K562 (cell line): ENCODE results near the gene C3orf52. TPM values are rescaled to one million over a fixed set of nuclear protein-coding genes. Genes with fewer than 3 reads are reported as not detected.

Experiments used
- ATAC-seq: fragments of 200-7000 bp; cut with Tn5 transposase; 3 replicates; pipeline ENCODE4 v1.9.1; 2020; ENCODE audit warnings: moderate library complexity
- BruUV-seq: library from RNA; stranded (reverse); fragments of 400-500 nt; replicated peaks from 2 replicates; lab custom pipeline; 2021; lab: Mats Ljungman, UMichigan
- CTCF ChIA-PET: fragments of 300-600 bp; formaldehyde crosslinking; extraction: SDS; loops from one replicate; lab custom pipeline; 2021; ENCODE audit warnings: low intra/inter-chr PET ratio; lab: Yijun Ruan, JAX
- POLR2A ChIA-PET: fragments of 300-600, 350-650 bp; sonication (Branson Sonifier 250); formaldehyde crosslinking; extraction: SDS; loops from one replicate; lab custom pipeline; 2021; ENCODE audit warnings: antibody characterized with exemption, inconsistent platforms; lab: Yijun Ruan, JAX
- DNase-seq, 4 experiments: peaks; one replicate each; pipeline versions ENCODE4 v3.0.0 to v3.0.0-alpha.2; 2011 to 2018; ENCODE audit warnings: low spot score in 3 of 4, mixed read lengths in 3 of 4; ENCODE audit errors: extremely low read depth in 1 of 4
- FAIRE-seq: peaks from 2 replicates; lab custom pipeline; 2011; peaks lifted over from hg19 to GRCh38; lab: Jason Lieb, UNC
- H2AFZ ChIP-seq: 2 replicates; pipeline ENCODE4 v1.6.0; 2011; ENCODE audit warnings: low read depth, low read length, control low read depth, inconsistent platforms
- H3K27ac ChIP-seq: fragments of 200-600 bp; 3 replicates; pipeline ENCODE4 v1.8.0; 2011; ENCODE audit warnings: low read depth, mild to moderate bottlenecking, control low read depth, inconsistent platforms, low read length, moderate library complexity, mixed read lengths; ENCODE audit errors: extremely low read depth
- H3K27me3 ChIP-seq, 2 experiments: fragments of 300-600 bp in 1 of 2; 2 replicates in 1 of 2; 3 replicates in 1 of 2; pipeline versions ENCODE4 v1.6.0 to v1.8.0; 2011; ENCODE audit warnings: inconsistent platforms in 2 of 2, low read length in 2 of 2, mild to moderate bottlenecking in 1 of 2, mixed read lengths in 1 of 2, moderate library complexity in 1 of 2; ENCODE audit not compliant: control insufficient read depth in 2 of 2, insufficient read depth in 2 of 2
- H3K36me3 ChIP-seq: fragments of 300-600 bp; 3 replicates; pipeline ENCODE4 v1.8.0; 2011; ENCODE audit warnings: mild to moderate bottlenecking, low read length, inconsistent platforms; ENCODE audit not compliant: control insufficient read depth, insufficient read depth
- H3K4me1 ChIP-seq, 2 experiments: fragments of 200-600 bp in 1 of 2; replicated peaks in 1 of 2; 2 replicates in 1 of 2; 3 replicates in 1 of 2; pipeline versions ENCODE4 v1.5.1 to v1.8.0; 2011; ENCODE audit warnings: inconsistent platforms in 2 of 2, low read length in 2 of 2, mild to moderate bottlenecking in 1 of 2, mixed read lengths in 1 of 2, moderate library complexity in 1 of 2; ENCODE audit not compliant: control insufficient read depth in 2 of 2, insufficient read depth in 2 of 2
- H3K4me2 ChIP-seq: 2 replicates; pipeline ENCODE4 v1.6.1; 2011; ENCODE audit warnings: low read length, control low read depth, inconsistent platforms, mixed read lengths; ENCODE audit not compliant: insufficient read depth
- H3K4me3 ChIP-seq: fragments of 200-600 bp; sonication (generic), shearing (Covaris generic); 2 replicates; pipeline ENCODE4 v1.5.1; 2016; ENCODE audit warnings: control low read depth, inconsistent platforms
- H3K79me2 ChIP-seq: fragments of 200-600 bp; 3 replicates; pipeline ENCODE4 v1.8.0; 2011; ENCODE audit warnings: low read length, inconsistent platforms; ENCODE audit not compliant: control insufficient read depth, insufficient read depth
- H3K9ac ChIP-seq, 2 experiments: 2 replicates each; pipeline versions ENCODE4 v1.6.0 to v1.6.1; 2011; ENCODE audit warnings: low read depth in 2 of 2, low read length in 2 of 2, control low read depth in 1 of 2, inconsistent platforms in 1 of 2, mild to moderate bottlenecking in 1 of 2, mixed read lengths in 1 of 2; ENCODE audit not compliant: insufficient read depth in 1 of 2
- H3K9me1 ChIP-seq: one replicate; pipeline ENCODE4 v1.6.0; 2011; ENCODE audit warnings: inconsistent platforms, mild to moderate bottlenecking, low read length, moderate library complexity; ENCODE audit not compliant: control insufficient read depth, insufficient read depth
- H3K9me3 ChIP-seq: replicated peaks from 2 replicates; pipeline ENCODE4 v1.5.1; 2011; ENCODE audit warnings: low read depth, low read length, inconsistent platforms; ENCODE audit not compliant: control insufficient read depth, insufficient read depth
- H4K20me1 ChIP-seq: replicated peaks from 2 replicates; pipeline ENCODE4 v1.6.1; 2011; ENCODE audit warnings: low read length, inconsistent platforms, mixed read lengths; ENCODE audit not compliant: control insufficient read depth, insufficient read depth
- BHLHE40 ChIP-seq: IDR thresholded peaks from 2 replicates; pipeline ENCODE4 v1.6.1; 2011; ENCODE audit warnings: low read length, improper control_type of control experiment
- HNRNPUL1 ChIP-seq: fragments of 200-400 bp; formaldehyde crosslinking; IDR thresholded peaks from 2 replicates; pipeline ENCODE4 v1.6.1; 2017; ENCODE audit warnings: low read length
- LCOR ChIP-seq: sonication (generic); formaldehyde crosslinking; IDR thresholded peaks from 2 replicates; pipeline ENCODE4 v1.8.0; 2022; ENCODE audit warnings: mild to moderate bottlenecking, missing genetic modification reagents
- POLR2AphosphoS5 ChIP-seq: IDR thresholded peaks from 2 replicates; pipeline ENCODE4 v1.6.1; 2011; ENCODE audit warnings: mild to moderate bottlenecking, low read depth, low read length, moderate library complexity; ENCODE audit not compliant: control insufficient read depth, insufficient read depth
- POLR3A ChIP-seq: IDR thresholded peaks from 2 replicates; pipeline ENCODE4 v1.6.1; 2011; ENCODE audit warnings: borderline replicate concordance, mild to moderate bottlenecking, moderate library complexity; ENCODE audit not compliant: insufficient read length, insufficient read depth; ENCODE audit errors: extremely low read depth
- SMAD3 ChIP-seq: fragments of 450-650 bp; formaldehyde crosslinking; conservative IDR thresholded peaks from 2 replicates; pipeline ENCODE4 v1.4.0; 2020; ENCODE audit warnings: mild to moderate bottlenecking
- SP1 ChIP-seq: sonication (generic); formaldehyde crosslinking; IDR thresholded peaks from 2 replicates; pipeline ENCODE4 v1.8.1; 2022; ENCODE audit warnings: mild to moderate bottlenecking, missing genetic modification reagents
- TCF7 ChIP-seq: sonication (generic); IDR thresholded peaks from 2 replicates; pipeline ENCODE4 v1.6.1; 2016; ENCODE audit warnings: antibody characterized with exemption, borderline replicate concordance
- ZNF165 ChIP-seq: fragments of 250-450 bp; sonication (Bioruptor Pico); IDR thresholded peaks from 2 replicates; pipeline ENCODE4 v1.4.0; 2020; ENCODE audit warnings: borderline replicate concordance
- WGBS: fragments of 100-300 bp; shearing (Covaris generic); methylation state at CpG from one replicate; pipeline ENCODE4 v1.1.6; 2016; ENCODE audit warnings: low coverage, mixed read lengths; ENCODE audit not compliant: insufficient coverage; ENCODE audit errors: missing lambda C conversion rate; 5-methylcytosine and 5-hydroxymethylcytosine counted together
- in situ Hi-C: fragments of 300-500 bp; cut with MboI; formaldehyde crosslinking; loops from 4 replicates; pipeline ENCODE4 v1.15.0; 2018; ENCODE audit warnings: inconsistent platforms, mixed read lengths
- intact Hi-C: fragments of 100-400 bp; cut with micrococcal nuclease; formaldehyde crosslinking; loops from 2 replicates; pipeline ENCODE4 v1.14.2; 2022
- polyA plus RNA-seq, 8 experiments: library from polyadenylated mRNA; depleted of rRNA in 4 of 8; stranded (reverse) in 5 of 8; unstranded in 3 of 8; fragments of >200 nt; fragmentation: Nextera tagmentation in 2 of 8; fragmentation: Illumina TruSeq in 1 of 8; extraction: Ambion mirVana in 2 of 8; extraction: Trizol in 1 of 8; gene quantifications; 2 replicates each; pipeline versions ENCODE4 v1.2.1 to v1.2.3, GENCODE V29; 2011 to 2014; ENCODE audit warnings: inconsistent platforms in 1 of 8, missing spikeins in 1 of 8
- total RNA-seq, 7 experiments: library from RNA; depleted of rRNA in 6 of 7; stranded (reverse); fragments of >200 nt in 6 of 7; fragmentation: Illumina TruSeq in 2 of 7; extraction: Trizol in 2 of 7; gene quantifications; 2 replicates each; pipeline versions ENCODE4 v1.2.1 to v1.2.3, GENCODE V29; 2011 to 2021; ENCODE audit warnings: low replicate concordance in 1 of 7
- TF ChIP-seq, protein P1 (sequence below): fragments of 200-400 bp; formaldehyde crosslinking; IDR thresholded peaks from 2 replicates; pipeline ENCODE4 v1.6.1; 2017; ENCODE audit warnings: mild to moderate bottlenecking, low read depth, low read length, moderate library complexity
- TF ChIP-seq, protein P2 (sequence below), 2 experiments: fragments of 450-650 bp; IDR thresholded peaks; 2 replicates each; pipeline ENCODE4 v1.6.1; 2018; ENCODE audit warnings: mild to moderate bottlenecking in 2 of 2, low read depth in 1 of 2; ENCODE audit not compliant: partially characterized antibody in 2 of 2

Gene C3orf52
- total and polyA plus RNA-seq, 9 of the 15 experiments (the other 6 are each of a cell fraction or from before 2014, with no cell fraction given) = 2.8 to 6.1 (median 3.8) TPM

- TF ChIP-seq, protein P1, sequence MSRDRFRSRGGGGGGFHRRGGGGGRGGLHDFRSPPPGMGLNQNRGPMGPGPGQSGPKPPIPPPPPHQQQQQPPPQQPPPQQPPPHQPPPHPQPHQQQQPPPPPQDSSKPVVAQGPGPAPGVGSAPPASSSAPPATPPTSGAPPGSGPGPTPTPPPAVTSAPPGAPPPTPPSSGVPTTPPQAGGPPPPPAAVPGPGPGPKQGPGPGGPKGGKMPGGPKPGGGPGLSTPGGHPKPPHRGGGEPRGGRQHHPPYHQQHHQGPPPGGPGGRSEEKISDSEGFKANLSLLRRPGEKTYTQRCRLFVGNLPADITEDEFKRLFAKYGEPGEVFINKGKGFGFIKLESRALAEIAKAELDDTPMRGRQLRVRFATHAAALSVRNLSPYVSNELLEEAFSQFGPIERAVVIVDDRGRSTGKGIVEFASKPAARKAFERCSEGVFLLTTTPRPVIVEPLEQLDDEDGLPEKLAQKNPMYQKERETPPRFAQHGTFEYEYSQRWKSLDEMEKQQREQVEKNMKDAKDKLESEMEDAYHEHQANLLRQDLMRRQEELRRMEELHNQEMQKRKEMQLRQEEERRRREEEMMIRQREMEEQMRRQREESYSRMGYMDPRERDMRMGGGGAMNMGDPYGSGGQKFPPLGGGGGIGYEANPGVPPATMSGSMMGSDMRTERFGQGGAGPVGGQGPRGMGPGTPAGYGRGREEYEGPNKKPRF = no peak
- TF ChIP-seq POLR2AphosphoS5 (no peak), HNRNPUL1 (no peak)
- TF ChIP-seq, all 486 proteins: peak for 0
Measured at GRCh38 chr3:112129925-112130637, 43.9 kb downstream of the C3orf52 start (continued).

DNA sequence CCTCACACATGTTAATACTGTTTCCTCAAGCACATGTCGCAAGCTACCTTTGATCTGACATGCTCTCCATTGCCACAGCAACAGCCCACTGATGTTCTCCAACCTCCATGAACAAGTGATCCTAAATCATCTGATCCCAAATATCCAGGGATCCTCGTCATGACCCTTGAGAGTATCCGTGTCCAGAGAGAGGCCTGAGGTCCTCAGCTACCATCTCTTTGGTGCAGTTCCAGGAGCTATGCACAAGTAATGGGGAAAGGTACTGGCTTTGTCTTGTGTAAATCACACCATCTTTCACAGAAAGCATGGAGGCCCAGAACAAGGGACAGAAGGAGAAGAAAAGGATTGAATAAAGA lies 44.4 kb downstream of the C3orf52 start:
- ChIA-PET CTCF (no interaction called here), POLR2A (no interaction called here)
- no peak for FAIRE-seq
- H3K79me2 ChIP-seq = no peaks in the 10 kb centered on the region
- no TSS peak for BruUV-seq
- H2AFZ ChIP-seq = no peak overlapping the region
- no peaks in the 10 kb centered on the region for H3K36me3 ChIP-seq
- WGBS = 17% methylated on average over 3 of the region's 3 CpGs
- intact Hi-C loops = loop anchor here (10.0 kb wide), 1 partner anchor 144 kb away; no protein-coding TSS in a partner anchor
- ATAC-seq = no peak
- no peaks in the 10 kb centered on the region for H4K20me1 ChIP-seq
- H3K4me1 ChIP-seq = peaks cover 0 to 7% of the 10 kb centered on the region in 2 experiments; a peak in 1 of 5 replicates
- no peaks in the 10 kb centered on the region for H3K9me1 ChIP-seq
- no peak overlapping the region for H3K9ac ChIP-seq
- DNase-seq = no peak
- no peaks in the 10 kb centered on the region for H3K27me3 ChIP-seq
- no peak overlapping the region for H3K27ac ChIP-seq
- H3K9me3 ChIP-seq = no peaks in the 10 kb centered on the region
- no peak overlapping the region for H3K4me3 ChIP-seq
- in situ Hi-C loops = no loop called here
- H3K4me2 ChIP-seq = no peak overlapping the region
- TF ChIP-seq SMAD3 (CRISPR knock-in tag) (no peak), LCOR (CRISPR knock-in tag) (no peak), POLR3A (no peak), ZNF165 (CRISPR knock-in tag) (no peak), BHLHE40 (no peak), TCF7 (no peak), SP1 (CRISPR knock-in tag) (no peak)
- TF ChIP-seq, protein P2, sequence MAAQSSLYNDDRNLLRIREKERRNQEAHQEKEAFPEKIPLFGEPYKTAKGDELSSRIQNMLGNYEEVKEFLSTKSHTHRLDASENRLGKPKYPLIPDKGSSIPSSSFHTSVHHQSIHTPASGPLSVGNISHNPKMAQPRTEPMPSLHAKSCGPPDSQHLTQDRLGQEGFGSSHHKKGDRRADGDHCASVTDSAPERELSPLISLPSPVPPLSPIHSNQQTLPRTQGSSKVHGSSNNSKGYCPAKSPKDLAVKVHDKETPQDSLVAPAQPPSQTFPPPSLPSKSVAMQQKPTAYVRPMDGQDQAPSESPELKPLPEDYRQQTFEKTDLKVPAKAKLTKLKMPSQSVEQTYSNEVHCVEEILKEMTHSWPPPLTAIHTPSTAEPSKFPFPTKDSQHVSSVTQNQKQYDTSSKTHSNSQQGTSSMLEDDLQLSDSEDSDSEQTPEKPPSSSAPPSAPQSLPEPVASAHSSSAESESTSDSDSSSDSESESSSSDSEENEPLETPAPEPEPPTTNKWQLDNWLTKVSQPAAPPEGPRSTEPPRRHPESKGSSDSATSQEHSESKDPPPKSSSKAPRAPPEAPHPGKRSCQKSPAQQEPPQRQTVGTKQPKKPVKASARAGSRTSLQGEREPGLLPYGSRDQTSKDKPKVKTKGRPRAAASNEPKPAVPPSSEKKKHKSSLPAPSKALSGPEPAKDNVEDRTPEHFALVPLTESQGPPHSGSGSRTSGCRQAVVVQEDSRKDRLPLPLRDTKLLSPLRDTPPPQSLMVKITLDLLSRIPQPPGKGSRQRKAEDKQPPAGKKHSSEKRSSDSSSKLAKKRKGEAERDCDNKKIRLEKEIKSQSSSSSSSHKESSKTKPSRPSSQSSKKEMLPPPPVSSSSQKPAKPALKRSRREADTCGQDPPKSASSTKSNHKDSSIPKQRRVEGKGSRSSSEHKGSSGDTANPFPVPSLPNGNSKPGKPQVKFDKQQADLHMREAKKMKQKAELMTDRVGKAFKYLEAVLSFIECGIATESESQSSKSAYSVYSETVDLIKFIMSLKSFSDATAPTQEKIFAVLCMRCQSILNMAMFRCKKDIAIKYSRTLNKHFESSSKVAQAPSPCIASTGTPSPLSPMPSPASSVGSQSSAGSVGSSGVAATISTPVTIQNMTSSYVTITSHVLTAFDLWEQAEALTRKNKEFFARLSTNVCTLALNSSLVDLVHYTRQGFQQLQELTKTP (IDR thresholded peaks at IDR 0.05; ENCODE audit: low read depth in 1 of 2, partially characterized antibody in 2 of 2) = no peak
